Measurements from ENCODE around the gene NAT9.

Gene NAT9

DNA sequence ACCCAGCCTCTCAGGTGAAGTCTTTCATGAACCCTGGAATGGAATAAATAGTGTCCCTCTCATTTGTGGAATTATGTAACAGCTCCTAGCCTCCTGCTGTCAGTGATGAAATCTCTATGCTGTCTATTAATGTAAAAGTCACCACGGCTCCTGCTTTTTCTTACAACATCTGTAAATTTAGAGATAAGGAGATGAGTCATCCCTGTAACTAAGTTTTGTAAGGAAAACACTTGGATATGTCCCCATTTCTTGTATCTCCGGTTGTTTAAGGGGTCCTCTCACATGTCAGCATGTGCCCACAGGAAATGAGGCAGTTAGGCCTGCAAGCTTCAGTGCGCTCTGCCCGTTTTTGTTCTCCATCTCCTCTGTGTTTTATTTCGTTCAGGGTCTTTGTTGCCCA, 2.8 kb upstream of the NAT9 start:
- DNase-seq, result no peak

DNA sequence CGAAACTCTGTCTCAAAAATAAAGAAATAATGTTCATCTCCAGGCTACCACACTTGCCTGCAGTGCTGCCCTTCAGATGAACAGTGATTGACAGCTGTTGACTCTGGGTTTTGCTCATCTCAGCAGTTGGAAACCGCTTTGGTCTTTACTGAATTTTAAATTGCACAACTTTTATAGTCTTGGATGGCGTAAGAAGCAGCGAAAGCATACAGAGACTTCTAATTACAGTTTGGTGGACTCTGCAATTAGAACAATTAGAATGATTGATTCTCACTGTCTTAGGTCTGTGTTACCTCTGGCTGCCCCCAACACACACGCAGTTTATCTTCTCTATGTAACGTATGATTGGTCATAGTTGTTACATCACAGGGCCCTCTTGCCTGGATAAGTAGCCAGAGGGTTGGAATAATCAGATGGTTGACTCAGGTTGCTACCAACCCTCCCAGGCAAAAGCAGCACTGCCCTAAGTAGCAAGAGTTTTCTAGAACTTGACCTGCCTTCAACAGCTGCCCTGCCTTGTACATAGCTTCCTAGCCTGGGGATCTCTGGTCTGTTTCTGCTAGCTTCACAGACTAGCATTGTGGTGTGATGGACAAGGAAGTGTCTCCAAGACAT, 1.9 kb upstream of the NAT9 start:
- no peak for DNase-seq

DNA sequence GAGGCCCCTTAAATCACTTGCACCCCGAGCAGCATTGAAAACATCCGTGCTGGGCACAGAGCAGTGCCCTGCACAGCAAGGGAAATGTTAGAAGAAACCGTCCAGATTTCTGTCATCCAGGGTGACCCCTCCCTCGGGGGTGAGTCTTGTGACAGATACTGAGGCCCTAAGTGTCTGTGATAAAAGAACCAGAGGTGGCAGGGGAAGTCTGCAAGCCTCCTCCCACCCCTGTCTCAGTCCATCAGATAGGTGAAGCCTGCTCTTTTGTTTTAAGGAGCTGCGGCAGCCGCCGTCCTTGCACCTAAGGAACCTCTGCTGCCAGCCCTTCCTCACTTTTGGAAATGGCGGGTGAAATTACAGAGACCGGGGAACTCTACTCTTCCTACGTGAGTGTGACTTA, 845 bp upstream of the NAT9 start:
- no peak for DNase-seq

DNA sequence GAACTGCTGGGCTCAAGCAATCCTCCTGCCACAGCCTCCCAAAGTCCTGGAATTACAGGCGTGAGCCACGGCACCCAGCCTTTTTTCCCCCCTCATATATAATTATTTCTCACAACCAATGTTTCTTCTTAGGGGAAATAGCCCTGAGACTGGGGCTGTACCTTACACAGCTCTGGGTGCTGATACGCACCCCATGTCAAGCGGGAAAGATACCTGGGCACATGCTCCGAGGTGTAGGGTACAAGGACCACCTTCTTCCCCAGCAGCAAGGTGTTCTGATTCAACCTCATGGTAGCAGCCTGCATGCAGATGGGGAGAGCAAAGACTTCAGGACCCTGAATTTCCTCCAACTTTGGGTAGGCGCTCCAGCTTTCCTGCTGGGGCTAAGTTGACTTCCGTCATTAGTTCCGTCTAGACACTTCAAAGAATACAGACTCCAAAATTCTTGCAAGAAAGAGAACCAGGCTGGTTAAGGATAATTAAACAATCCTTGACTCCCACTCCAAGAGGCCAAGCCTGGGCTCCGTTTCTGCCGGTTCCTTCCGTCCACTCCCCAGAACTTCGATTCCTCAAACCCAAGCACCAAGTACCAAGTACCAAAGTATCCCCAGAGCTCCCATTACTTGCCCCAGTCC, 619 bp downstream of the NAT9 start:
- no peak for DNase-seq

DNA sequence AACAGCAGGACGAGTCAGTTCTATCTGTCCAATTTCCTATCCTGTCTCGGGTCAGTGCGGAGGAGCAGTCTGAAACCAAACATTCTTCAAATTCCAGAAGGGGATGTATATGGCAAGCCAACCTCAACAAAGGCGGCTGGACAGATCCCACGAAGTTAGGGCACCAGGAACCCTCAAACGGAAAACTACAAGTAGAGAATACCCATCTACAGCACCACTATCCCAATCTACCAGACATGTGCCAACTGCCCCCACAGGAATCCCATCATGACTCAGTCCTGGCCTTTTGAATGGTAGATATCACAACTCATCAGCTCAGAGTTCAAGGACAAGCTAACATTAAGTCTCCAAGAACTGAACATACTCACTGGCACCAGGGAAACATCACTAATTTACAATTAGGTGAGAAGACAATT, 2.3 kb downstream of the NAT9 start:
- DNase-seq, result no peak

DNA sequence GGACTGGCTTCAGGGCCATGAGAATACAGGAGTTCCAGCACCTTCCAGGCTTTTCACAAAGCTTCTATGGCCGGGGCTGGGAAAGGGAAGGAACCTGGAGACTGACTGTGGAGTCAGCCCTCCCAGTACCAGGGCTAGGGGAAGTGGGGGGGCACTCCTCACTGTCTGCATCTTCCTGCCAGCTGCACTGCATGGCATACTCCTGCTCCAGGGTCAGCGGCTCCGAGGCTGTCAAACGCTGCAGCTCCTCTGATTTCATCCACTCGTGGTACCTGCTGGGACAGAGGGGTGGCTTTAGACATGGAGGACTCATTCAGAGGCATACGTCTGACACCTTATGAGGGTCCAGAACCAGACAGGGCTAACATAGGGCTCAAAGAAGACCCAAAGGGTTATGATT, 2.7 kb downstream of the NAT9 start:
- no peak for DNase-seq

DNA sequence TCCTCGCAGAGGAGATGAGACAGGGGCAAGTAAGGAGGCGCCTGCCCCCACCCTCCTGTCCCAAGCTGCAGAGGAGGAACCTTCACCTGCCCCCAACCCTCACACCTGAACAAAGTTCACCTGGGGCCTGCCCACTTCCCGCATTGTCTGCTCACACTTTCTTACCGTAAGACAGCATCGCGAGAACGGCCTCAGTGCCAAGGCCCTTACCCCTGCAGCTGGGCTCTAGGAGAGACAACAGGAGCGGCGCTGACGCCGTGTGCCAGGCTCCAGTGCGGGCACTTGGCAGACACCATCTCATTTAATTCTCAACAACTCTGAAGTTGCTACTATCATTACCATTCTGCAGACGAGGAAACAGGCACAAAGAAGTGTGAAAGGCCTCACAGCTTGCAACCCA, 4.1 kb downstream of the NAT9 start:
- no peak for DNase-seq

DNA sequence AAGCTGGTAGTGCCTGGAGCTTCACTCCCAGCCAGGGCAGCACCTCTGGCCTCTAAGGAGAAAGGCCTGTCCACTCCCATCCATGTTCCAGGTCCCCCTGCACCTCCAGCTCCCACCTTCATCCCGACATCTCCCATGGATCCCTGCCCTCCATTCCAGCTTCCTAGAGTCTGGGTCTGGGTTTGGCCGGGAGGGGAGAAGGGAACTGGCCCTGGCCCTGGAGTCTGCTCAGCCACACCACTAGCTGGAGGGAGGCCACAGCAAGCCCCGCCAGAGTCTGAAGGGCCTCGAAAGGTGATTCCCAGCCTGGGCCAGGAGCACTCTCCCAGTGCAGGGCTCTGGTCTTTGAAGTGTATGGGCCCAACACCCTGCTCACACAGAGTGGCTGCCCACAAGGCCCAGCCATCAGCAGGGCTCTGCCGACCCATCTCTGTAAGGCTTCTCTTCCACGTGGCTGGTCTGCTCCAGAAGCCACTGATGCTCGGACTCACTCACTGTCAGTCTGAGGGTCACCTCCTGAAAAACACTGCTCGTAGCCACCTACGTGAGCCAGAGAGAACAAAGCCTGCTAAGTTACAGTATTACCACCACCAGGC, 4.7 kb downstream of the NAT9 start:
- DNase-seq, result no peak

DNA sequence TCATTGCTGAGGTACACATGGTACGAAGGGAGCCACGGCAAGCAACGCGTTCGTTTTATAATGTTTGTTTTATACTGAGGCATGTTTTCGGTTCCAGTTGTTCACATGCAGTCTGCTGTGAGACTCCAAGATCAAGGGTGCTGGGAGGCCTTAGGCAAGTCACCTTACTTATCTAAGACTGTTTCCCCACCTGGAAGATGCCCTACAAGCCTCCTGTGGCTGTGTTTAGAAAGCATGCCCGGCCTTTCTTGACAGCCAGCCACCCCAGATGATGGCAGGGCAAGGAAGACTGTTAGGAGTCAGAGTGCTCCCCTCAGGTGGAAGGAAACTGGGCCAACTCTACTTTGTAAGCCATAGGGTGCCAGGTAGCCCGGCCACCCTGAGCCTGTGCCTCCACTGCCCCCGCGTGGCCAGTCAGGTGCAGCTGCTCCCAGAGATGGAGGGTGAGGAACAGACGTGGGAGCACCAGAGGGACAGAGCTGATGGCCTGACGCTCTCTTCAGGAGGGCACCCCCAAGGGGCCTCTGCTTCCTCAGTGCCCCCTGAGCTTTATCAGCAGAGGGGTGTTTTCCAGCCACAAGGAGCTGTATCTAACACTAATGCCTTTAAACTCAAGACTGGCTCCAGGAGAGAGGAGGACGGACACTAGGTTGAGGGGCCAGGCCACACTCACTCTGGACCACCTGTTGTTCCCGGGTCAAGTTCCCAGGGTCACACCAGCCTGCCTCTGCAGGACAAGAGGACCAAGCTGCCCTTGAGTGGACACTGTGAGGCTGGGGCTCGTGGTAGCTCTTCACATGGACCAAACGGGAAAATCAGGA, 5.4 kb downstream of the NAT9 start:
- DNase-seq, result no peak

DNA sequence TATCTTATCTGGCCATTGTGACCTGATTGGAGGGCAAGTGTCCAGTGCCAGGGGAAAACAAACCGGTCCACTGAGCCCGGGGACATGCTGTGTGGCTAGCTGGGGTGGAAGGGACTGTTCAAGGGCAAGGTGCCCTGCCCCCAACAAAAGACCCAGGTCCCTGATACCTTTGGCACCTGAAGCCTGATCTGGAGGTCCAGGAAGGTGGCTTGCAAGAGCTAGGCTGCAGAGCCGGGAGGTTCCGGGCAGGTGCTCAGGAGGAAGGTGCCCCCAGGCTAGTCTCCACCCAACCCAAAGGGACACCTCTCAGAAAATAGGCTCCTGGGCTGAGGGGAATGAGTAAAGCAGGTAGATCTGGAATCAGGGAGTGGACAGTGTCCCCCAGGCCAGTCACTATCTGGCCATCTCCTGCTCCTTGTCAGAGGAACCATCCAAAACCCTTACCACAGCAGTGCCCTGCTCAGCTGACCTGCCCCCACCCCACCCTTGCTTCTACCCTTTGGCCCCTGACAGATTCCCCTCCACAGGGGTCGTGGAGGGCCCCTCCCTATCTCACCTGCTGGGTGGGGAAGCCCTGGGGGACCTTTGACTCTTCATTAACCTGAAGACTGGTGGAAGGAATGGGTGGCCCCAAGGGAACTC, 6.2 kb downstream of the NAT9 start:
- no peak for DNase-seq

DNA sequence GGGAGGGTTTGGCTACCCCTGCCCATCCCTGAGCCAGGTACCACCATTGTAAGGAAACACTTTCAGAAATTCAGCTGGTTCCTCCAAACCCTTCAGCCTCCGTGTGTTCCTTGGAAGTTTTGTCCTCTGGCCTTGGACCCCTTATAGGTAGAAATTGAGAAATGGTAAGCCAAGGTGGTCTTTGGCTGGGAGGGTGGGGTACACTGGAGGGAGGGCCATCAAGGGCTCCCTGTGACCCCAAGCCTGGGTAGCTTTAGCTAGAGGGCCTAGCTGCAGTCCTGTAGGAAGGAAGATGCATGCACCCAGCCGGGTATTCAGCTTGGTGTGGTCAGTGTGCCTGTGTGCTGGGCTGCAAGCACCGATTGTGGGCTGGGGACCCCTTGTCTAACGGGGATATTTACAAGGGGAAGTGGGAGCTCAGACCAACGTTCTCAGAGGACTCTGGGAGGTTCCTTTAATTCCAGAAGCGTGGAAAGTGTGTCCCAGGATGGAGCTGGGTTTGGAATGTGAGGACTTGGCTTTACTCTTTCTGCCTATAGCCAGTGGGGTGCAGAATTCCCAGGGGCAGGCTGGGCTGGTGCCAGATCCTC, 6.8 kb downstream of the NAT9 start:
- no peak for DNase-seq

DNA sequence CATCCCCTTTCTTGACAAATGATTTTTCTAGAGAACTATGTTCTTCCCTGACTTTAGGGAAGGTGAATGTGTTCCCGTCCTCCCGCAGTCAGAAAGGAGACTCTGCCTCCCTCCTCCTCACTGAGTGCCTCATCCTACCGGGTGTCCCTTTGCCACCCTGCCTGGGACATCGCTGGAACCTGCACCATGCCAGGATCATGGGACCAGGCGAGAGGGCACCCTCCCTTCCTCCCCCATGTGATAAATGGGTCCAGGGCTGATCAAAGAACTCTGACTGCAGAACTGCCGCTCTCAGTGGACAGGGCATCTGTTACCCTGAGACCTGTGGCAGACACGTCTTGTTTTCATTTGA, 7.4 kb downstream of the NAT9 start:
- DNase-seq, result no peak

DNA sequence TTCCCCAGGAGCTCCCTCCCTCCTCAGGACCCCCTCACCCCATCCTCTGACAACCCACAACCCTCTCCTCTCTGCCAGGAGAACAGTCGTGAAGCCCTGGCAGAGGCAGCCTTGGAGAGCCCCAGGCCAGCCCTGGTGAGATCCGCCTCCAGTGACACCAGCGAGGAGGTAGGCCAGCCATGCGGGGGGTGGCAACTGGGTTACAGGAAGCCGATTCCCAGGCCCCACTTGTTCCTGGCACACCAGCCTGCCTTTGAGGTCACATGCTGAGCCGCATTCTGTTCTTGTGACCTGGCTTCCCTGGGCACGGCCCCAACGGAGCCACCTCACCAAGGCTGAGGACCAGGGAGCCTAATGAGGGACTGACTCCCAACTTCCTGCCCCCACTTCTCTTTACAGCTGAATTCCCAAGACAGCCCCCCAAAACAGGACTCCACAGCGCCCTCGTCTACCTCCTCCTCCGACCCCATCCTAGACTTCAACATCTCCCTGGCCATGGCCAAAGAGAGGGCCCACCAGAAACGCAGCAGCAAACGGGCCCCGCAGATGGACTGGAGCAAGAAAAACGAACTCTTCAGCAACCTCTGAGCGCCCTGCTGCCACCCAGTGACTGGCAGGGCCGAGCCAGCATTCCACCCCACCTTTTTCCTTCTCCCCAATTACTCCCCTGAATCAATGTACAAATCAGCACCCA, 7.9 kb downstream of the NAT9 start:
- DNase-seq, result no peak

DNA sequence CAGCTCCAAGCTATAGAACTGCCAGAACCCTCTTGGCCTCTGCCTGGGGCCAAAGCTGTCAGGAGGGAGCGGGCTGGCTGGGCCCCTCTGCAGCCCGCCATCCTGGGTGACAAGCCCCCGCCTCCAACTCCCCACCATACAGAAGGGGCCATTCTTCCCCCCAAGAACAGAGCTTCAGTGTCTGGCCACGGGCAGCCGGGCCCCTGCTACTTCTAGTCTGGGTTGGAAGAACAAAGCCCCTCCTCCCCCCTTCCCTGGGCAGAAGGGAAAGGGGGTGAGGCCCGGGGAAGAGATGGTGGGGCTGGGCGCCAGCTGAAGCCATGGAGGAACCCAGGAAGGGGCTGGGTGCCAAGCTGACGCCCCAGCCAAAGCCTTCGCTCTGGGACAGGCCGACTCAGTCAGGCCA, 9.0 kb downstream of the NAT9 start:
- DNase-seq, result no peak

DNA sequence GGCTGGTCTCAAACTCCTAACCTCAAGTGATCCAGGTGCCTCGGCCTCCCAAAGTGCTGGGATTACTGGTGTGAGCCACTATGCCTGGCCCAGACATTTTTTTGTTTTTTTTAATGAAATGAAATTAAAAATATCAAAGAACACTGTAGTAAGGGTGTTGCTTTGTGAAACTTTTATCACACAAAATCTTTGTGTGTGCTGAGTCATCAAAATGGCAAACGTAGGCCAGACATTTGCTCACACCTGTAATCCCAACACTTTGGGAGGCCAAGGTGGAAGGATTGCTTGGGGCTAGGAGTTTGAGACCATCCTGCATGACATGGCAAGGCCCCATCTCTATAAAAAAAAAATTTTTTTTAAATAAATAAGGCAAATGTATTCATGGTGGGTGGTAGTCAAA, 9.7 kb downstream of the NAT9 start:
- DNase-seq, result no peak

DNA sequence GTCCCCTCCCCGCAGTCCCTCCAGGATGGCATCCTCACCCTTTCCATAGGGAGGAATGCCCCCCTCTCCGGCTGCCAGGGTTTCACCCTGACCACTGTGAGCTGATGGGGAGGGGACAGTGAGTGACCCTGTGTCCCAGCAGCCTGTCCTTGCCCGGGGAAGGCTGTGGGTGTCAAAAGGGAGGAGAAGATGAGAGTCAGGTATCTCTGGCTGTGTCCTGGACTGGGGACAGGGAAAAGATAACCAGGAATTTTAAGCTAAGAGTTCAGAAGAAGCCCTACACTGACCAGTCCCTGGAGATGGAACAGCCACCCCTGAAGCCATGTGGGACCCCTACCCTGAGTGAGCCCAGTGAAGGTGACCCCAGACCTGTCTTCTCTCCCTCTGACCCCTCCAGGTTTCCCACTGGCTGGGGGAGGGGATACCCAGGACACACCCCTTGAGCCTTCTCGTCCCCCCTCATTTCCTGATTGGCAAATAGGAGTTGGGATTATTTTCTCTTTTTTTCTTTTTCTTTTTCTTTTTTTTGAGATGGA, 11.3 kb downstream of the NAT9 start:
- DNase-seq, result no peak

DNA sequence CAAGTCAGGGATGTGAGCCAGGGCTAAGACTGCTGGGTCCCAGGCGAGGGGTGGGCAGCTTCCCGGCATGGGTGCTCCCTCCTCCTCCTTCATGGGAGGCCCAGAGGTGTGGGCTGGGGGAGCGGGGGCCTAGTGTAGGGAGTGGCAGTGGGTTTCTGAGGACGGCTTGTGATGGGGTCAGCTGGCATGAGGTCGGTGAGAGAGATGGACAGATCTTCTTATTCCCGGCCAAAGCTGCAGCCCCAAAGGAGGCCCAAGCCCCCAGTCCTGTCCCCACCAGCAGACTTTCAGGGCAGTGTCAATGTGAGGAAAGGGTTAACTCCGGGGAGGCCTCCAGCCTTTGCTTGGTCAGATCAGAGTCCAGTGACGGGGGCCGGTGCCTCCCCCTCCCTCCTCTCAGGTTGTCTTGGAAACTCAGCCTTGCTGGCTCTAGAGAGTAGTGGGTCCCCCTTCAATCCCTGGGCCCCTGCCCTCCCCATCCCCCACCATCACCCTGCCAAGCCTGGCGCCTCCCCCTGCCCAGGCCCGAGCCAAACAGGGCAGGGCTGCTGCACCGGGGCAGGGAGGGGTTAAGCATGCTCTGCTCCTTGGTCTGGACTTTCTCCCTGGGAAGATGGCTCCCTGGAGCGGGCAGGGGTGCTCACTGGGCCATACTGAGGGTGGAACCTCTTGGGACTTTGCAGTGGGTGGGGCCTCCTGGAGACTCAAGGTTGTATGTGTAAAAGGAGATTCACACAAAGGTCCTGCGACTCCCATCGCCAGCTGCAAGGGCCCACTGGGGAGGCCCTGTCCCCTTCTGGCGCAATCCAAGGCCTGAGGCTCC, 12.4 kb downstream of the NAT9 start:
- DNase-seq, result no peak

DNA sequence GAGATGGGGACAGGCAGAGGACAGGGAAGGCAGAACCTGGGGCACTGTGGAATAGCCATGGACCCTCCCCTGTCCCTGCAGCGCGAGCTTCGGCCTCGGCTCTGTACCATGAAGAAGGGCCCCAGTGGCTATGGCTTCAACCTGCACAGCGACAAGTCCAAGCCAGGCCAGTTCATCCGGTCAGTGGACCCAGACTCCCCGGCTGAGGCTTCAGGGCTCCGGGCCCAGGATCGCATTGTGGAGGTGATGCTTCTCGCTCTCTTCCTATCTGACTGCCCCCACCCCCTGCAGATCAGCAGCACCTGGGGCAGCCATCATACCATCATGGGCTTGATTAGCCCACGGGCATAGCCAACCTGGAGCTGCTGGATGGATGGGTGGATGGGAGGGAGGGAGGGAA, 14.2 kb downstream of the NAT9 start:
- DNase-seq, result no peak

DNA sequence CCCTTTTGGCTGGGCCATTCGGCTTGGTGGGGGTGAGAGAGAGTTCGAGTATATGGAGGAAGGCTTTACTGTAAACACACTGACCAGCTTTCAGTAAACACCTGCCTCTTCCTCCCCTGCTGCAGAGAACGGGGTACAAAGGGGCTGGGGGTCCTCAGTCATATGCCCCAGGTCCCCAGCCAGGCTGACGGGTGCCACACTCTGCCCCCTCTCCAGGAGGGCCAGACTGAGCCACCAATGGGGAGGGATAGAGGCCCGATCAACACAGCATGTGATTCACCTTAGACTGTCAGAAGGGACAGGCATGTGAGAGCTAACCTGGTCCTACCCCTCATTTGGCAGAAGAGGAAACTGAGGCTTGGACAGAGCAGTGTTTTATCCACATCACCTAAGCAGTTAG, 14.7 kb downstream of the NAT9 start:
- DNase-seq, result no peak

DNA sequence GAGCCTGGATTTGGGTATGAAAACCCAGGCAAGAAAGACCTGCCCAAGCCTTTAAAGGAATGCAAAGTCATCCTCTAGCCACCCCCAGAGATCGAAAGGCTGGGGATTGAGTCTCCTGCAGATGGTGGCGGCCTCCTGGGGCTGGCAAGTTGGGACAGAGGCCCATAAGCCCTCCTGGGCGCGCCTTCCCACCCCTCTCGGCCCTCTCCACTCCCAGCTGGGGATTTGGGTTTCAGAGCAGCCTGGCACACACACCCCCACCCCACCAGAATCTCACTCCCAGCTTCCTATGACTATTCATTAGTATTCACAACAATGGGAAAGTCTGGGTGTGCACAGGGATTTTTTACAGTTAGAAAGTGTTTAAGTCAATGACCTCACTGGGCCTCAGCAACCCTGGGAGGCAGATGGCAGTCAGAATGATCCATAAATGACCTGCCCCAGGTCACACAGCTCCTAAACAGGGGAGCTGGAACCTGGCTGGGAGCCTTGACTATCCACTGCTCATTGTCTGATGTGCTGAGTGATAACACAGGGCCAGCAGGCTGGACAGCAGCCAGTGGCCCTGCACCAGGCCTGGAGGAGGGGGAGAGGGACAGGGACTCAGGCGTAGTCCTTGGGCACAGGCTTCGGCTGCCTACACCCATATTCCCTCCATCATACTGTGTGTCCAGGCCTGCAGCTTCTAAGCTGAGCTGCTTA, 15.6 kb downstream of the NAT9 start:
- DNase-seq, result no peak

DNA sequence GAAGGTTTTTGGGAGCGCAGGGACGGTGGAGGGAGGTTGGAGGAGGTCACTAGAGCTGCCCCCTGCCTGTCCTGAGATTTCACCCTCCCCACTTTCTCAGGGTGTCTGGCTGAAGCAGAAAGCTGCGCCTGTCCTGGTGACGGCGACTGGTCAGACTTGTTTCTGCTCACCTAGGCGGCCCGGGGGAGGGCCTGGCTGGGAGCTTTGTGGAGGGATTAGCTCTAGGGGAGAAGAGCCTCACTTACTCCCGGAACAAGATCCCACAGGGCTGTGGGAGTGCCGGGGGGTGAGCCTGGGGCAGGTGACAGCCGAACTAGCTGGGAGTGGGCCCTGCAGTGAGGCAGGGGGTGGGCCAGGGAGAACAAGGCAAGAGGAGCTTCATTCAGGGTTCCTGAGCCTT, 16.2 kb downstream of the NAT9 start:
- no peak for DNase-seq
